ENCODE data around the gene HPSE2.
"Not testable (repeated sequence)": the region's sequence is repeated elsewhere in the genome, so short reads cannot be mapped to it uniquely, and the experiment has no call there.

HPSE2 gene

GRCh38 chr10:98915911-98916310, 319.7 kb downstream of the HPSE2 start:
- peak; percentile 12 for DNase-seq

GRCh38 chr10:98910546-98910945, 325.1 kb downstream of the HPSE2 start:
- no peak for DNase-seq

- no peak for DNase-seq
Observed at GRCh38 chr10:98910048-98910447, 325.6 kb downstream of the HPSE2 start.

- DNase-seq: no peak
Observed at GRCh38 chr10:98908868-98909267, 326.8 kb downstream of the HPSE2 start.

- not testable (repeated sequence) for DNase-seq
Observed at GRCh38 chr10:98908247-98908646, 327.4 kb downstream of the HPSE2 start.

GRCh38 chr10:98901441-98902110, 334.1 kb downstream of the HPSE2 start:
- DNase-seq: no peak

- DNase-seq: no peak
Observed at GRCh38 chr10:98899018-98899417, 336.6 kb downstream of the HPSE2 start.

GRCh38 chr10:98892523-98892922, 343.1 kb downstream of the HPSE2 start:
- DNase-seq: no peak

GRCh38 chr10:98886686-98887085, 349.0 kb downstream of the HPSE2 start:
- DNase-seq: no peak

- no peak for DNase-seq
Observed at GRCh38 chr10:98885378-98885777, 350.3 kb downstream of the HPSE2 start.

- DNase-seq: no peak
Observed at GRCh38 chr10:98881789-98882188, 353.9 kb downstream of the HPSE2 start.

GRCh38 chr10:98880971-98881370, 354.7 kb downstream of the HPSE2 start:
- no peak for DNase-seq

- no peak for DNase-seq
Observed at GRCh38 chr10:98878921-98879320, 356.7 kb downstream of the HPSE2 start.

- DNase-seq: no peak
Observed at GRCh38 chr10:98878418-98878817, 357.2 kb downstream of the HPSE2 start.

GRCh38 chr10:98861962-98862361, 373.7 kb downstream of the HPSE2 start:
- DNase-seq: no peak

- no peak for DNase-seq
Observed at GRCh38 chr10:98858525-98858924, 377.1 kb downstream of the HPSE2 start.

- no peak for DNase-seq
Observed at GRCh38 chr10:98855403-98856189, 380.1 kb downstream of the HPSE2 start.

GRCh38 chr10:98852686-98853085, 383.0 kb downstream of the HPSE2 start:
- no peak for DNase-seq

GRCh38 chr10:98848361-98848760, 387.3 kb downstream of the HPSE2 start:
- no peak for DNase-seq

- no peak for DNase-seq
Observed at GRCh38 chr10:98846787-98847186, 388.9 kb downstream of the HPSE2 start.

- DNase-seq: no peak
Observed at GRCh38 chr10:98833542-98833941, 402.1 kb downstream of the HPSE2 start.

- DNase-seq: peak; percentile 19
Observed at GRCh38 chr10:98832738-98833137, 402.9 kb downstream of the HPSE2 start.

- peak; percentile 17 for DNase-seq
Observed at GRCh38 chr10:98832196-98832595, 403.5 kb downstream of the HPSE2 start.

- DNase-seq: no peak
Observed at GRCh38 chr10:98831391-98831790, 404.3 kb downstream of the HPSE2 start.

GRCh38 chr10:98825741-98826140, 409.9 kb downstream of the HPSE2 start:
- no peak for DNase-seq
